Omental fat pad (tissue), 4 donors: ENCODE data around the gene HOMER2. TPM values are rescaled to one million over a fixed set of nuclear protein-coding genes. Genes with fewer than 3 reads are reported as not detected.

Experiments
- ATAC-seq: fragments of 150-250 bp; one replicate; pipeline ENCODE4 v1.9.1; 2016; ENCODE audit warnings: mild to moderate bottlenecking, moderate library complexity; ENCODE audit not compliant: low FRiP score
- DNase-seq: peaks from one replicate; pipeline ENCODE4 v3.0.0-alpha.2; 2019; ENCODE audit warnings: low spot score
- total RNA-seq, 4 donors: library from RNA; depleted of rRNA; stranded (reverse); fragments of >200 nt; gene quantifications; one replicate each; pipeline ENCODE4 v1.1.0, GENCODE V29; 2016
- TF ChIP-seq, protein P1 (sequence below), 3 donors: fragments of 450-650 bp; IDR thresholded peaks; one replicate each; pipeline ENCODE4 v1.5.1; 2016 to 2017; ENCODE audit warnings: antibody characterized with exemption in 3 of 3, mild to moderate bottlenecking in 3 of 3, moderate library complexity in 2 of 3

Gene HOMER2
- total RNA-seq, 4 donors from 2014 or later = 4.0 to 7.1 (median 4.7) TPM

DNA sequence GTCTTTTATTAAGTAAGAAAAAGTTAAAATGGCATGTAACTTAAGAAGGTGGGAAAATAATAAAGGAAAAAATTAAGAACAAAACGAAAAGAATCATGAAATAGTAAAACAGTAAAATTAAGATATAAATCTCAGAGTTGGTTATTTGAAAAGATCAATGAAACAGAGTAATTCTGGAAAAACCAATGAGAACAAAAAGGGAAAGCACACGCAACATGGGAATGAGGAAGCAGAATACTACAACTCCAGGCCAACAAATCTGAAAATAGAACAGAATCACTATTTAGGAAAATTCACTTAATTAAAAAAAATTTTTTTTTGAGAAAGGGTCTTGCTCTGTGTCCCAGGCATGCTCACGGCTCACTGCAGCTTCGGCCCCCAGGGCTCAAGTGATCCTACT lies 112.4 kb downstream of the HOMER2 start:
- DNase-seq (no peak), ATAC-seq (no peak)
- TF ChIP-seq, protein P1, sequence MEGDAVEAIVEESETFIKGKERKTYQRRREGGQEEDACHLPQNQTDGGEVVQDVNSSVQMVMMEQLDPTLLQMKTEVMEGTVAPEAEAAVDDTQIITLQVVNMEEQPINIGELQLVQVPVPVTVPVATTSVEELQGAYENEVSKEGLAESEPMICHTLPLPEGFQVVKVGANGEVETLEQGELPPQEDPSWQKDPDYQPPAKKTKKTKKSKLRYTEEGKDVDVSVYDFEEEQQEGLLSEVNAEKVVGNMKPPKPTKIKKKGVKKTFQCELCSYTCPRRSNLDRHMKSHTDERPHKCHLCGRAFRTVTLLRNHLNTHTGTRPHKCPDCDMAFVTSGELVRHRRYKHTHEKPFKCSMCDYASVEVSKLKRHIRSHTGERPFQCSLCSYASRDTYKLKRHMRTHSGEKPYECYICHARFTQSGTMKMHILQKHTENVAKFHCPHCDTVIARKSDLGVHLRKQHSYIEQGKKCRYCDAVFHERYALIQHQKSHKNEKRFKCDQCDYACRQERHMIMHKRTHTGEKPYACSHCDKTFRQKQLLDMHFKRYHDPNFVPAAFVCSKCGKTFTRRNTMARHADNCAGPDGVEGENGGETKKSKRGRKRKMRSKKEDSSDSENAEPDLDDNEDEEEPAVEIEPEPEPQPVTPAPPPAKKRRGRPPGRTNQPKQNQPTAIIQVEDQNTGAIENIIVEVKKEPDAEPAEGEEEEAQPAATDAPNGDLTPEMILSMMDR (IDR thresholded peaks at IDR 0.05) = no peak

DNA sequence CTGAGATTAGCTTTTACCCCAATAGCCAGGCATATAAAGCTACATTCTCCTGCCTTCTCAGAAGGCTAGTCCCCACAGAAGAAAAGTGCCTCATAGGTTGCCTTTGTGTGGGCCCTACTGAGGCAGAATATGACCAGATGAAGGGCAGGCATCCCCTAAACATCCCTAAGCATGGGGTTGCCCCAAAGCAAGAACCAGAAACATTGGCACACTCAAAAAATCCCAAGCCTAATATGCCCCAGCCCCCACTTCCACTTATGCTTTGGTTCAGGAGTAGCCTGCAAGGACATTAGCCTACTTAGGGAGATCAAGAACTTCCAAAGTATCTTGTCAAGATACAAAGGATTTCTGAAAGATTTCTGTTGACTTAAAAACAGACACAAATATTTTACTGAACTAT lies 113.4 kb downstream of the HOMER2 start:
- TF ChIP-seq, protein P1 (IDR thresholded peaks at IDR 0.05) = no peak
- DNase-seq (no peak), ATAC-seq (no peak)

DNA sequence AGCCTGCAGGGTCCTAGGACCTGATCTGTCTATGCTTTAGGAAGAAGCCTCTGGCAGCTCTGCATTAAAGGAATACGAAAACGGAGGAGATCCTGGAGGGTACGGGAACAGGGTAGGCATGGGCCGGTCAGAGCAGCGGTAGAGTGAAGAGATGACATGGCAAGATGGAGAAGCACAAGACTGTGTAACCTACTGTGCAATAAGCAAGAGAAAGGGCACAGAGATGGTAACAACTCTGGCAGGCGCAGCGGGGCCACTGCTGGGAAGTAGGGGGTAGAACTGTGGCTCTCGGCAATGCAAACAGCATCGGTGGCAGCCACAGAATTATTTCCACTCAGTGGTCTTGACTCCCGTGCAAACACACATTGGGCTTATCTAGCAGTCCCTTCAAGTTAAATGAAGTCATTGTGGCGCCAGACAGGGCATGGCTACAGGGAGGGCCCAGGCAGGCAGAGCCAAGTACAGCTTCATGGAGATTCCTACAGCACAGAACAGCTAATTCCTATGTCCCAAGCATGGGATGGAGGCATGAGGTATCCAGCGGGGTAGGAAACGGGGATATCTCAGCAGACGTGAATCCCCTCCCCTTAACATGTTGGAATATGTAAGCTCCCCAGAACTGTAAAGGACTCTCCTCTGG lies 114.3 kb downstream of the HOMER2 start:
- no peak for DNase-seq
- TF ChIP-seq, protein P1 (IDR thresholded peaks at IDR 0.05) = no peak
- no peak for ATAC-seq

DNA sequence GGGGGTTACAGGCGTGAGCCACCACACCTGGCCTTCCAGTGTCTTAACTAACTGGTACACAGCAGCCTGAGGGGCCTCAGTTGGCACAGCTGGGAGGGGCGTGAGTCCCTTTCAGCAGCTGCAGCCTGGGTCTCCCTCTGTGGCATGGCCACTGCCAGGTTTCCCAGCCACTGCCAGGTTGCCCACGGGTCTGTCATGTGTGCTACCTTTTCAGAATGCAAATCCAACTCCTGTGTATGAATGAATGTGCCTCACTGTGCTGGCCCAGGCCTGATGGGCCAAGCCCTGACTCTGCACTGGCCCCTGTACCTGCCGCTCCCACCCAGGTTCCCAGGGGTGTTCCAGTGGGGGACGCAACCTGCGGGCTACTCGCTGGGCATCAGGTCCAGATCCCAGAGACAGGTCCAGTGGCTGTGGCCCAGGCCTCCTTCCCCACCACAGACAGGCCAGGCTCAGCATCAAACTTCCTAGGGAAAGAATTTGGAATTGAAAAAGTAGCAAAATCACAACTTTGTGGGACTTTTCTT lies 117.1 kb downstream of the HOMER2 start:
- ATAC-seq (no peak), DNase-seq (no peak)
- TF ChIP-seq, protein P1 (IDR thresholded peaks at IDR 0.05) = no peak

DNA sequence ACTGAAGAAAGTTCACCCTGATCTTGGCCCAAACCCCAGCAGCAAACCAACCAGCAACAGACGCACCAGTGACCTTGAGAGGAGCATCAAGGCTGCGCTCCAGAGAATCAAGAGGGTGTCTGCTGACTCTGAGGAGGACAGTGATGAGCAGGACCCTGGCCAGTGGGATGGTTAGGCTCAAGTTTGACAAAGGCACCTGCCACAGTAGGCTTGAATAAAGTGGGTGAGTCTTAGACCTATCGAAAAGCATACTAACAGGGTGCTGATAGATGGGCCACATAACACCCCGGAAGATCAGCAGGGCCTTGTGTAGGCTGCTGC lies 119.2 kb downstream of the HOMER2 start:
- TF ChIP-seq, protein P1 (IDR thresholded peaks at IDR 0.05) = no peak
- ATAC-seq = no peak
- no peak for DNase-seq

DNA sequence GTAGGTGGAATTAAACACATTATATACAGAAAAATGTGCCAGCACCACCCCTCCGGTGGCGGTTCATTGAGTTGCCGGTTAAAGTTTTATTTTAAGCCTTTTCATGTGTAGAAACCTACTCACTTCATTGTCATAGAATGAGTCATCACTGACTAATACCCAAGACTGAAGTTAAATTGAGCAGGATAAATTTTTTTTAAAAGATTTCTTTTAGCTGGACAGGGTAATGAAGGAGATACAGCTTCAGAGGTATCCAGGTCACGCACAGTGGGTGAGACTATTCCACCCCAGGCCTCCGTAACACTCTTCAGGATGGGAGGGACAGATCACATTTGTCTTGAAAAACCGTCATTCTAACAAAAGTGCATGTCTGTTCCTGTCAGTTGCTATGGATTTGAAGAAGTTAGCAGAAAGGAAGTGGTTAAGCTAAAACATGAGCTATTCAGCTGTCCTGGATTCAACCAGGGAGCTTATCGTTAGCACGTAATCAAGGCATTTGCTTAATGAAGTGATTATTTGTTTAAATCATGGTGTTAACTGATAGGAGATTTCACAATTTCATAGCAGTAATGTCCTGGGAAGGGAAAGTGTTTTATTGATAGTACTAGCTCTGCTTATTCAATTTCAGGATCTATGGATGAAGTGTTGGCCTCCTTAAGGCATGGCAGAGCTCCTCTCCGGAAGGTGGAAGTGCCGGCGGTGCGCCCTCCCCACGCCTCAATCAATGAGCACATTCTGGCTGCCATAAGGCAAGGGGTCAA lies 119.7 kb downstream of the HOMER2 start:
- TF ChIP-seq, protein P1 (IDR thresholded peaks at IDR 0.05) = no peak
- DNase-seq (no peak), ATAC-seq (peak; percentile 65)
